Natural killer cell (primary cell): ENCODE data around the gene SUN5. TPM values are rescaled to one million over a fixed set of nuclear protein-coding genes. Genes with fewer than 3 reads are reported as not detected.

Experiments
- ATAC-seq, 3 donors: fragments of 150-1000 bp in 2 of 3; fragments of 200-7000 bp in 1 of 3; cut with Tn5 transposase; 1 replicate in 1 of 3; 2 replicates in 2 of 3; pipeline ENCODE4 v1.10.0; 2021; ENCODE audit warnings: mild to moderate bottlenecking in 2 of 3, moderate library complexity in 2 of 3
- DNase-seq, 2 donors: peaks; one replicate each; pipeline versions ENCODE4 v3.0.0 to v3.0.0-alpha.2; 2013 to 2021; ENCODE audit warnings: mixed read lengths in 1 of 2
- H3K27ac ChIP-seq: one replicate; pipeline ENCODE4 v1.5.1; 2013; ENCODE audit warnings: mild to moderate bottlenecking, low read length
- H3K27me3 ChIP-seq: one replicate; pipeline ENCODE4 v1.6.1; 2013; ENCODE audit warnings: low read length; ENCODE audit not compliant: control insufficient read depth, insufficient read depth
- H3K36me3 ChIP-seq: one replicate; pipeline ENCODE4 v1.6.1; 2013; ENCODE audit warnings: low read length; ENCODE audit not compliant: control insufficient read depth, insufficient read depth
- H3K4me1 ChIP-seq: one replicate; pipeline ENCODE4 v1.6.1; 2013; ENCODE audit warnings: low read length; ENCODE audit not compliant: control insufficient read depth, insufficient read depth
- H3K4me3 ChIP-seq: one replicate; pipeline ENCODE4 v1.5.1; 2013; ENCODE audit warnings: low read length
- H3K9me3 ChIP-seq: one replicate; pipeline ENCODE4 v1.6.1; 2013; ENCODE audit warnings: low read length; ENCODE audit not compliant: control insufficient read depth, insufficient read depth
- H3K27ac Mint-ChIP-seq, 2 donors: one replicate each; pipeline ENCODE4 v1.8.0; 2022; ENCODE audit warnings: mild to moderate bottlenecking in 2 of 2, mixed read lengths in 2 of 2, moderate library complexity in 1 of 2
- H3K27me3 Mint-ChIP-seq, 2 donors: one replicate each; pipeline ENCODE4 v1.8.0; 2022; ENCODE audit warnings: low read depth in 2 of 2, mixed read lengths in 2 of 2
- H3K36me3 Mint-ChIP-seq: one replicate; pipeline ENCODE4 v1.8.0; 2022; ENCODE audit warnings: mixed read lengths
- H3K4me1 Mint-ChIP-seq, 2 donors: one replicate each; pipeline ENCODE4 v1.8.0; 2022; ENCODE audit warnings: mixed read lengths in 2 of 2
- H3K4me3 Mint-ChIP-seq: one replicate; pipeline ENCODE4 v1.8.0; 2022; ENCODE audit warnings: mild to moderate bottlenecking, moderate library complexity, mixed read lengths
- H3K9me3 Mint-ChIP-seq, 2 donors: one replicate each; pipeline ENCODE4 v1.8.0; 2022; ENCODE audit warnings: mixed read lengths in 2 of 2
- CTCF ChIP-seq: fragments of 200-600 bp; IDR thresholded peaks from one replicate; pipeline ENCODE4 v1.8.0; 2022; ENCODE audit warnings: antibody characterized with exemption
- WGBS: methylation state at CpG from one replicate; pipeline ENCODE4 v1.1.7; 2013; ENCODE audit warnings: missing lambda C conversion rate; ENCODE audit not compliant: insufficient coverage; 5-methylcytosine and 5-hydroxymethylcytosine counted together
- intact Hi-C: fragments of 100-400 bp; cut with micrococcal nuclease; formaldehyde crosslinking; loops from one replicate; pipeline ENCODE4 v1.14.2; 2022
- total RNA-seq, 4 donors: library from RNA; stranded (reverse); fragments of 120-200 nt in 1 of 4; gene quantifications; one replicate each; pipeline versions ENCODE4 v1.2.3 to v1.2.4, GENCODE V29; 2013 to 2022

SUN5 gene
- total RNA-seq, 3 donors from 2014 or later (not counting 1 experiment from before 2014, with no cell fraction given) = not detected

GRCh38 chr20:33023439-33024242, 19.4 kb upstream of the SUN5 start:
- H3K27ac Mint-ChIP-seq = no peak overlapping the region
- ATAC-seq (no peak), DNase-seq (no peak)
- Histone ChIP-seq H3K4me3 (no peak overlapping the region), H3K36me3 (no peaks in the 10 kb centered on the region), H3K27ac (no peak overlapping the region), H3K9me3 (no peaks in the 10 kb centered on the region), H3K4me1 (no peaks in the 10 kb centered on the region), H3K27me3 (no peaks in the 10 kb centered on the region)
- H3K4me3 Mint-ChIP-seq = no peak overlapping the region
- H3K9me3 Mint-ChIP-seq = no peaks in the 10 kb centered on the region
- H3K27me3 Mint-ChIP-seq = no peaks in the 10 kb centered on the region
- H3K4me1 Mint-ChIP-seq = no peaks in the 10 kb centered on the region
- 80% methylated on average over 6 of the region's 6 CpGs for WGBS
- no peaks in the 10 kb centered on the region for H3K36me3 Mint-ChIP-seq
- no peak for TF ChIP-seq CTCF
- intact Hi-C loops = no loop called here

GRCh38 chr20:33022694-33023438, 18.6 kb upstream of the SUN5 start:
- no peak for TF ChIP-seq CTCF
- H3K27me3 Mint-ChIP-seq = no peaks in the 10 kb centered on the region
- H3K4me3 ChIP-seq = no peak overlapping the region
- H3K9me3 ChIP-seq = no peaks in the 10 kb centered on the region
- no peaks in the 10 kb centered on the region for H3K9me3 Mint-ChIP-seq
- DNase-seq (no peak), ATAC-seq (no peak)
- no peak overlapping the region for H3K27ac Mint-ChIP-seq
- intact Hi-C loops = no loop called here
- no peaks in the 10 kb centered on the region for H3K36me3 Mint-ChIP-seq
- no peak overlapping the region for H3K27ac ChIP-seq
- H3K4me3 Mint-ChIP-seq = no peak overlapping the region
- no peaks in the 10 kb centered on the region for H3K36me3 ChIP-seq
- H3K4me1 Mint-ChIP-seq = no peaks in the 10 kb centered on the region
- 91% methylated on average over 7 of the region's 7 CpGs for WGBS
- H3K4me1 ChIP-seq = no peaks in the 10 kb centered on the region
- H3K27me3 ChIP-seq = no peaks in the 10 kb centered on the region

- H3K36me3 ChIP-seq = no peaks in the 10 kb centered on the region
- no peaks in the 10 kb centered on the region for H3K9me3 ChIP-seq
- no peaks in the 10 kb centered on the region for H3K27me3 ChIP-seq
- Mint-ChIP-seq H3K4me1 (no peaks in the 10 kb centered on the region), H3K4me3 (no peak overlapping the region), H3K36me3 (no peaks in the 10 kb centered on the region), H3K27ac (no peak overlapping the region), H3K9me3 (no peaks in the 10 kb centered on the region), H3K27me3 (no peaks in the 10 kb centered on the region)
- H3K4me1 ChIP-seq = no peaks in the 10 kb centered on the region
- TF ChIP-seq CTCF = no peak
- intact Hi-C loops = no loop called here
- DNase-seq (no peak), ATAC-seq (no peak)
- 77% methylated on average over 4 of the region's 4 CpGs for WGBS
- no peak overlapping the region for H3K27ac ChIP-seq
- H3K4me3 ChIP-seq = no peak overlapping the region
Observed at GRCh38 chr20:33022289-33022688, 18.1 kb upstream of the SUN5 start.
